GM19351 (cell line): ENCODE measurements around the gene NAALADL1.
A peak's percentile ranks its signal among the peaks of the same experiment; 100 is the strongest.
"Not testable (repeated sequence)": the region's sequence is repeated elsewhere in the genome, so short reads cannot be mapped to it uniquely, and the experiment has no call there.

Source experiments
- ATAC-seq: cut with Tn5 transposase; IDR thresholded peaks from one replicate; pipeline ENCODE4 v1.9.1; 2021; ENCODE audit warnings: mild to moderate bottlenecking, moderate library complexity; ENCODE audit not compliant: unreplicated experiment

NAALADL1 gene

DNA sequence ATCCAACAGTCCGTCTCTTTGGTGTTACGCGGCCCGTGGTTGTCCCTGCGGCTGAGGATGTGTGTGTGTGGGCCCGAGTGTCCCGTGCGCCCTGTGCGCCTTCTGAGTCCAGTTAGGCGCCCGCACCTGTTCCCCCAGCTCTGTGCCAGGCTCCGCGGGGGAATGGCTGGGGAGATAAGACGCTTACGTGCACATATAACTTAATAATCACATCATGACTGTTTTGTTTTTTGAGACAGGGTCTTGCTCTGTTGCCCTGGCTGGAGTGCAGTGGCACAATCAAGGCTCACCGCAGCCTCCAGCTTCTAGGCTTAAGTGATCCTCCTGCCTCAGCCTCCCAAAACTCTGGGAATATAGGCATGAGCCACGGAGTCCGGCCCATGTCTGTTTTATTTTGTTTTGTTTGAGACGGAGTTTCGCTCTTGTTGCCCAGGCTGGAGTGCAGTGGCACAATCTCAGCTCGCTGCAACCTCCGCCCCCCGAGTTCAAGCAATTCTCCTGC, 43.6 kb downstream of the NAALADL1 start:
- no peak for ATAC-seq

DNA sequence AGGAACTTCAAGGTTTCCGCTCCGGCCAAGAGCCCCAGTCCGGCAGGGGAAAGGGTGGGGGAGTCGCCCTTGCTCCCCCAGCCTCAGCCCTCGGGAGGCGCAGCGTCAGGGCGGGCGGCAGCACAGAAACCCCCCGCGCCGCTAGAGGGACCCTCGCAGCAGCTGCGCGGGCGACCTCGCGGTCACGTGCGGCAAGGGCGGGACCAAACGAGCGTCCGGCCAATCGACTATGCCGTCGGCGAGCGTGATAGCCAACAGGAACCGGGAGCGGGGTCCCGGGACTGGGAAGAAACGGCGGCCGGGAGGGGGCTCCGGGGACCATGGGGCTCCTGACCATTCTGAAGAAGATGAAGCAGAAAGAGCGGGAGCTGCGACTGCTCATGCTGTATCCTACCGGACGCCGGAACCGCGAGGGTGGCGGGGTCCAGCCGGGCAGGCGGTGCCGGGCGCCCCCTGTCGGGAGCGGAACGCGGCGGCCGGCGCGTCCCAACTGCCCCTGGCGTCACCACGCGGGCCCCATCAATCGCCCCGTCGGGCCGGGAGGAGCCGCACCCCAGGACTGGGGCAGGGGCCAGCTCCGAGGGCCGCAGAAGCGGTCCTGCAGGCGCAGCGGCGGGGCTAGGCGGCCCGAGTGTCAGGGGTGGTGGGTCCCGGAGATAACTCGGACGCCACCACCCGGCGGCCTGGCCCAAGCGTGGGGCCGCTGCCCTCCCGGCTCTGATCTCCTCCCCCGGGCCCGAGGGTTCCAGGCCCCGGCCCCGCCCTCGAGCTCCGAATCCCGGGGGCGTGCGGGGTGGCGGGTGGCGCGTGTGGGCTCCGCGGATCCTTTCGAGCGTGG, 44.2 kb downstream of the NAALADL1 start, which contains the start of gene ARL2:
TSS of gene ARL2 (plus strand) at position 273 of the 838 bp plus-strand sequence. CDS start at position 321, 48 bp downstream.
- peak; percentile 70 for ATAC-seq

DNA sequence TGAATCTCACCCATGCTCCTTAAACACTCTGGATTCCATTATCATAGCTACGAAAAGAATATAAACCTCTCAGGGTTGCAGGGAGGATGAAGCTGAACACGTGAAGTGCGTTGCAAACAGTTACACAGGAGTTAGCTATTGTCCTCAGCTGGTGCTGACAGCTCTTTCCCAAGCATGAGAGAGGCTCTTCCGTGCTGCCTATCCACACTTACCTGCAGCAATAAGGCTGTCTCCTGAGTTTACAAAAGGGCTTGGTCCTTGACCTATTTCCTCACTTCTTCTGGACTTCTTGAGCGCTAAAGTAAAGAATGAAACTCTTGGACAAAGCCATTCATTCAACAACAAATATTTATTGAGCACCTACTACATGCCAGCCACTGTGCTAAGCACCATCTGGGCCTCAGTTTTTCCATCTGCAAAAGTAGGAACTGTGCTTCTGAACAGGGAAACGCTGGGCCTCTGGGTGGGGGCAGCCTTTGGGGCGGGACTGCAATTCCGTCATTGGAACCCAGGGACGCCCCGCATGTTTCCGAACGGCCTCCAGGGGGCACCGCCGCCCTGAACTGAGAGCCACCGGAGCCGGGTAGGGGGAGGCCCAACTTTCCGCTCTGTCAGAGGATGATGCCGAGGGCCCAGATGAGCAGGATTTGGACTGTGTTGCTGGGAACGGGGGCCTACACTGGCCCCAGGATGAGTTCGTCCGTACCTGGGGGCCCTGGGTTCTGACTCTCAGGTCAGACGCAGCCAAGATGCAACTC, 45.0 kb downstream of the NAALADL1 start:
- ATAC-seq, result peak; percentile 71

DNA sequence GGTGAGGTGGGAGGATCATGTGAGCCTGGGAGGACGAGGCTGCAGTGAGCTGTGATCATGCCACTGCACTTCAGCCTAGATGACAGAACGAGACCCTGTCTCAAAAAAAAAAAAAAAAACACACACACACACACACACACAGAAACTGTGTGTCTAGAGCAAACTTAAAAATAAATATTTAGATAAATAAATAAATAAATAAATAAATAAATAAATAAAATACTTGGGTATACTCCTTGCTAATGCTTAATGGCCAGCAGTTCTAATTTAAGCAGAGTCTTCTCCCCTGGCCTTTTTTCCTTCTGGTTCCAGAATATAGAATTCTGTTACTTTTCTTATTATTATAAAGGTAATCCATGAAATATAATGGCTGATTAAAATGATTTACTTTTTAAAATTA, 49.5 kb downstream of the NAALADL1 start:
- no peak for ATAC-seq

DNA sequence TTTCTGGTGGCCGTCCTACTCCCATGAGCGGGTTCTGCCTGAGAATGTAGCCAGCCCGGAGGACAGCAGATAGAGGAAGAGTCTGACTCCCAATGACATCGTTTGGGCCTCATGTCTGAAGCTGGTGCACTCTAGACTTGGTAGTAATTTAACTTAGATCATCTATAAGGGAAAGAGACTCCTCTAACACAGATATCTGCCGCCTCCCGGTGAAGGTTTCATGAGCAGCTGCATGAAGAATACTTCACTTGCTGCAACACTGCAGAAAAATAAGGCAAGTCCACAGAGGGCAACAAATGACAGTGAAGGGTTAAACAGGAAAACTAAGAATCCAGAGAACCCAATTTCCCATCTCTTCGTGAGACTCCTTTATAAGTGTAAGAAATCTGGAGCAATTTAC, 50.3 kb downstream of the NAALADL1 start:
- ATAC-seq, result no peak

DNA sequence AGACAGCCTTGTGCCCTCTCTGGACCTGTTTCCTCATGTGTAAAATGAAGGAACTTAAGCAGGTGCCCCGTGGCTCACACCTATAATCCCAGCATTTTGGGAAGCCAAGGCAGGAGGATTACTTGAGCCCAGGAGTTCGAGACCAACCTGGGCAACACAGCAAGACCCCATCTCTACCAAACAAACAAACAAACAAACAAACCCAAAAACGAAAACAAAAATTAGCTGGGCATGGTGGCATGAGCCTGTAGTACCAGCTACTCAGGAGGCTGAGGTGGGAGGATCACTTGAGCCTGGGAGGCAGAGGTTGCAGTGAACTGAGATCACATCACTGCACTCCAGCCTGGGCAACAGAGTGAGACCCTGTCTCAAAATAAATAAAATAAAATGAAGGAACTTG, 54.4 kb downstream of the NAALADL1 start:
- ATAC-seq, result not testable (repeated sequence)

DNA sequence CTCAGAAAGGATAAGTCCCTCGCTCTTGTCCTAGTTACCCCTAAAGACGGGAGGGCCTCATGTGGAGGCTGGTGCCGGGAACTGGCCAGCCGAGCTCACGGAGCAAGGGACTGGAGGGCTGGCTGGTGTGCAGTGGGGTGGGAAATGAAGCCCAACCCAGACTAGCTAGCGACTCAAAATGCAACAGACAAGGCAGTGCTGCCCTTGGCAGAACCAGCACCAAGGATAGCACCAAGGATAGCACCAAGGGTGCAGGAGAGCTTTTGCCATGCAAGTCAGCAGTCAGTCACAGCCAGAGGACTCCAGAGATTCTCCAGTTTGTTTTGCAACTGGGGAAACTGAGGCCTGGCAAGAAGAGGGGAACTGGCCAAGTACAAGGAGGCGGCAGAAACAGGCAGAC, 55.1 kb downstream of the NAALADL1 start:
- ATAC-seq, result no peak

DNA sequence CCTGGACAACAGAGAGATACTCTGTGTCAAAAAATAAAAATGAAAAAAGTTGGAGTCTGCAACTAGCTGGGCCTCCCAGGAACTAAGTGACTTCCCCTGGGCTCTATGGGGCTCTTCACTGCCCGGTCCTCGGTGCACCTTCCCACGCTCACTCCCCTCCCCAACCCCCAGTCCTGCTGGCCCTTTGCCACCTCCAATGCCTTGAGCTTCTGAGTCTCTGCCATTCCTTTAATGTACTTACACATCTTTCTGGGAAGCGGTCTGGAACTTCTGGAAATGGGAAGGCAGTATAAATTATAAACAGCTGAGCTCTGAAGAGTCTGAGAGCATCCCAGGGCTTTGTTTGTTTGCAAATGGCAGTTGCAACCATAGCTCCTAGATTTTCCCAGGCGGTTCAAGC, 55.6 kb downstream of the NAALADL1 start:
- ATAC-seq, result no peak

DNA sequence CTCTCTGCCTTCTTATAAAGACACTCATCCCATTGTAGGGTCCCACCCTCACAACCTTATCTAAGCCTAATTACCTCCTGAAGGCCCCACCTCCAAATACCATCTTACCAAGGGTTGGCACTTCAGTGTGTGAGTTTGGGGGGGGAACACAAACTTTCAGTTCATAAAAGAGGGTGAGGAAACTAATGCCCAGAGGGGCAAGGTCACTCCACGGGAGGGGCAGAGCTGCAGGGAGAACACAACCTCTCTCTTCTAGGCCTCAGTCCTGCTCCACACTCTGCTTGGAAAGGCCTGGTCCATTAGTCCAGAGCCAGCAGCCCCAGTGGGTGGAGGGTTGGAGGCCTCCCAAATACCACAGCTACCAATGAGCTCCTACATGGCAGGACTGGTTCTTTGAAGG, 58.9 kb downstream of the NAALADL1 start:
- ATAC-seq, result no peak

DNA sequence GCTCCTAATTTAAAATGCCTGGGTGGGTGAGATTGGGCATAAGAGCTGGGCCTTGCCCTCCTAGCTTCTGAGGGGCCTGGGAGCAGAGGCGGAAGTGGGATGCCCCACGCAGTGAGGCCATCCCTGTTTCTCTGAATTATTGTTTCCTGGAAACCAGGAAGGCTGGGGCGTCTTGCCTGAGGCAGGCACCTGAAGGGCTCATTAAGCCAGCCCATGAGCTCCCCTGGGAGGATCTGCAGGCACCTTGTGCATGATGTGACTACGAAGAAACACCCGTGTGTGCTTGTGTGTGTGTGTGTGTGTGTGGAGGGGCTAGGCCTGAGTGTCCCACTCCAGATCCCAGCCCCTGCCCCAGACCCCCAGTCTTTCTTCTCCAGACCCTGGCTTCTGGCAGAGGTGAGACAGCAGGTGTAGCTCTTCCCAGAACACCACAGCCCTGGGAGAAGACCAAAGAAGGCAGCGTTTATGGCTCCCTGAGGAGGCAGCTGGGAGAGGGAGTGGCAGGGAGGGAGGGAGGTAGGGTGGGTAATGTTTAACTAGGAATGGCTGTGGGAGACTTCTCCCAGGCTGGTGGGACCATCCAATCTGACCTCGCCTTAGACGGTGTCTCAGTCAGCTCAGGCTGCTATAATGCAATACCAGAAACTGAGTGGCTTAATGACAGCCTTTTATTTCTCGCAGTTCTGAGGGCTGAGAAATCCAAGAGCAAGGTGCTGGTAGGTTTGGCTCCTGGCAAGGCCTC, 59.5 kb downstream of the NAALADL1 start:
- ATAC-seq, result no peak

DNA sequence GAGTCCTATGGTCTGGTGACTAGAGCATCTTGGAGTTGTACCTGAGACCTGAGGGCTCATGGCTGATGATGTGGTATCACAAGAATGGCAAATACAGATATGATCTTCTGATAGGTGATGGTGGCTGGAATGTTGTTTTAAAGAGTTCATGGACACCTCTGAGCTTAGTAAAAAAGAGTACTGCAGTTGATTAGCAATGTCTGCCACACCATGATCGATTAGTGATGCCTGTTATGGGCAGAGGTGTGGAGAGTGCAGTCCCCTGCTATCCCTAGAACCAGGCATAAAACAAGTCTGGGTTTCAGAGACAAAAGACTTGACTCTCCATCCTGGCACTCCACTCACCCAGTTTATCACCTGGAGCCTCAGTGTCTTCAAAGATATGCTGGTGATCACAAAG, 60.2 kb downstream of the NAALADL1 start:
- ATAC-seq, result no peak

DNA sequence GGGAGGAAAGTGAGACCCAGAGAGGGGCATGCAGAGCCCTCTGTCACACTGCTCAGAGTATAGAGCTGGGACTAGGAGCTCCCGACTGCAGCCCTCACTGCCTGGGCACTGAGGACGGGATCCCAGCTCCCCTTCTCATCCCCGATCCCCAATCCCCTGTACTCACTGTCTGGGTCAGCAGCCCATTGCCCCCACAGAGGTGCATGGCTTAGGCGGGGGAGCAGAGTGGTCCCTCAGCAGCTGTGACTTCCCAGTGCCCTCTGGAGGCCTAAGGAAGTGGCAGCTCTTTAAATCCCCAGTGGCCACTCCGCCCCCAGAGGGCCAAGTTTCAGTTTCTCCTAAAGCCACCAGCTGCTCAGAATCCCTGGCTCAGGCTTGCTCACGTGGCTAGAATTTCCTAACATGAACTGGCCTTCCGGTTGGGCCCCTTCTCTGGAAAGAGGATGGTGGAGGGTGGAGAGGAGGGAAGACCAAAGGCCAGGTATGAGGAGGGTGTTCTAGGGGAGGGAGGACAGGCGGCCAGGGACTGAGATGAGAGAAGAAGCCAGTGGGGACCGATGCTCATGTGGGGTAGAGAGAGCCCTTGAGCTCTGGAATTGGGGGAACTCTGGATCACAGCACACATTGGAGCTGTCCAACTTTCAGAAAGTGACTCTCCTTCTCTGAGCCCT, 61.5 kb downstream of the NAALADL1 start, which contains the start of gene BATF2:
TSS of gene BATF2 (minus strand) at position 262 of the 671 bp plus-strand sequence. CDS start at position 205, 57 bp downstream.
- no peak for ATAC-seq

DNA sequence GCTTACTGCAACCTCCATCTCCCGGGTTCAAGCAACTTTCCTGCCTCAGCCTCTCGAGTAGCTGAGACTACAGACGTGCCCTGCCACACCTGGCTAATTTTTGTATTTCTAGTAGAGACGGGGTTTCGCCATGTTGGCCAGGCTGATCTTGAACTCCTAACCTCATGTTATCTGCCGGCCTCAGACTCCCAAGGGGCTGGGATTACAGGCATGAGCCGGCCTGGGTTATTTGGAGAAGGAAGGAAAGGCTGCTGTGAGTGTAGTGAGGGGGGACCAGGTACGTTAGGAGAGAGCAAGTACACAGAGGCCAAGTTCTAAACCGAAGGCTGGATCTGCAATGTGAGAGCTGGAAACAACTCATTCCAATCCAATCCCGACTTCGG, 62.0 kb downstream of the NAALADL1 start:
- ATAC-seq, result no peak
